CD8-positive, alpha-beta memory T cell (primary cell): ENCODE results near the gene CATSPERZ. TPM values are rescaled to one million over a fixed set of nuclear protein-coding genes. Genes with fewer than 3 reads are reported as not detected.
A peak's percentile ranks its signal among the peaks of the same experiment; 100 is the strongest.

ENCODE experiments used
- CTCF ChIA-PET: fragments of 350-600 bp; sonication (Branson Sonifier 250); formaldehyde crosslinking; loops from one replicate; lab custom pipeline; 2021; ENCODE audit warnings: antibody characterized with exemption; lab: Charles Lee
- POLR2A ChIA-PET: fragments of 350-600 bp; sonication (Branson Sonifier 250); formaldehyde crosslinking; loops from one replicate; lab custom pipeline; 2021; ENCODE audit warnings: antibody characterized with exemption; lab: Charles Lee
- DNase-seq, 5 donors: peaks; one replicate each; pipeline versions ENCODE4 v3.0.0 to v3.0.0-alpha.2; 2020 to 2022; ENCODE audit warnings: mixed read lengths in 1 of 5
- H3K27ac ChIP-seq: one replicate; pipeline ENCODE4 v1.7.0; 2013; ENCODE audit warnings: low read depth, mild to moderate bottlenecking, low read length, moderate library complexity
- H3K27me3 ChIP-seq: 2 replicates; pipeline ENCODE4 v1.7.0; 2013; ENCODE audit warnings: low read length, mild to moderate bottlenecking; ENCODE audit not compliant: insufficient read depth, poor library complexity, severe bottlenecking
- H3K36me3 ChIP-seq: 2 replicates; pipeline ENCODE4 v1.7.0; 2013; ENCODE audit warnings: mild to moderate bottlenecking, low read length, moderate library complexity; ENCODE audit not compliant: insufficient read depth
- H3K4me1 ChIP-seq: 2 replicates; pipeline ENCODE4 v1.7.0; 2013; ENCODE audit warnings: mild to moderate bottlenecking, low read length, moderate library complexity; ENCODE audit not compliant: insufficient read depth
- H3K4me3 ChIP-seq: 2 replicates; pipeline ENCODE4 v1.7.0; 2013; ENCODE audit warnings: mild to moderate bottlenecking, low read length
- H3K9me3 ChIP-seq: 2 replicates; pipeline ENCODE4 v1.7.0; 2013; ENCODE audit warnings: mild to moderate bottlenecking, low read length
- H3K27ac Mint-ChIP-seq, 8 donors: one replicate each; pipeline ENCODE4 v1.8.0; 2020 to 2021; ENCODE audit warnings: mixed read lengths in 8 of 8, mild to moderate bottlenecking in 6 of 8, inconsistent platforms in 3 of 8, moderate library complexity in 3 of 8
- H3K27me3 Mint-ChIP-seq, 2 donors: one replicate each; pipeline ENCODE4 v1.8.0; 2020 to 2021; ENCODE audit warnings: mixed read lengths in 2 of 2, mild to moderate bottlenecking in 1 of 2, moderate library complexity in 1 of 2
- H3K36me3 Mint-ChIP-seq, 3 donors: one replicate each; pipeline ENCODE4 v1.8.0; 2020 to 2021; ENCODE audit warnings: mixed read lengths in 3 of 3, inconsistent platforms in 1 of 3, mild to moderate bottlenecking in 1 of 3
- H3K4me1 Mint-ChIP-seq, 3 donors: one replicate each; pipeline ENCODE4 v1.8.0; 2020 to 2021; ENCODE audit warnings: mixed read lengths in 3 of 3, inconsistent platforms in 1 of 3, mild to moderate bottlenecking in 1 of 3
- H3K4me3 Mint-ChIP-seq, 7 donors: one replicate each; pipeline ENCODE4 v1.8.0; 2020 to 2021; ENCODE audit warnings: mixed read lengths in 7 of 7, mild to moderate bottlenecking in 6 of 7, moderate library complexity in 4 of 7, inconsistent platforms in 2 of 7
- H3K9me3 Mint-ChIP-seq, 5 donors: one replicate each; pipeline ENCODE4 v1.8.0; 2020 to 2022; ENCODE audit warnings: mixed read lengths in 5 of 5, mild to moderate bottlenecking in 3 of 5, moderate library complexity in 2 of 5, inconsistent platforms in 1 of 5
- polyA plus RNA-seq: library from polyadenylated mRNA; unstranded; fragments of 300-500 nt; fragmentation: Illumina TruSeq; gene quantifications from one replicate; pipeline ENCODE4 v1.2.3, GENCODE V29; 2021
- total RNA-seq, 2 experiments: library from RNA; stranded (reverse); gene quantifications; one replicate each; pipeline ENCODE4 v1.2.3, GENCODE V29; 2021

CATSPERZ gene
- total and polyA plus RNA-seq, 3 experiments from 2014 or later: not detected

GRCh38 chr11:64265176-64266160, 34.7 kb upstream of the CATSPERZ start:
- Mint-ChIP-seq H3K36me3 (peaks cover 0 to 24% (median 2%) of the 10 kb centered on the region in 3 donors), H3K27me3 (peaks cover 0 to 2% of the 10 kb centered on the region in 2 donors), H3K4me1 (peaks cover 15 to 22% (median 16%) of the 10 kb centered on the region in 3 donors), H3K27ac (peak overlapping the region in 4 of 8 donors; percentile 6 to 88 (median 58)), H3K9me3 (no peaks in the 10 kb centered on the region), H3K4me3 (peak overlapping the region in 2 of 7 donors; percentile 49 to 73)
- no peaks in the 10 kb centered on the region for H3K27me3 ChIP-seq
- H3K36me3 ChIP-seq: no peaks in the 10 kb centered on the region
- H3K4me3 ChIP-seq: no peak overlapping the region
- no peaks in the 10 kb centered on the region for H3K9me3 ChIP-seq
- ChIA-PET POLR2A (no interaction called here), CTCF (interaction anchor here (0.9 to 1.3 kb wide), 3 partner anchors 35 to 61 kb away, joined by 3 to 4 read pairs (median 4); partner anchors contain the start of gene CATSPERZ)
- H3K4me1 ChIP-seq: peaks cover 12% of the 10 kb centered on the region
- DNase-seq: no peak
- no peak overlapping the region for H3K27ac ChIP-seq

- DNase-seq: no peak
- CTCF ChIA-PET: no interaction called here
- Histone ChIP-seq H3K36me3 (no peaks in the 10 kb centered on the region), H3K27ac (no peak overlapping the region), H3K9me3 (no peaks in the 10 kb centered on the region), H3K4me3 (no peak overlapping the region), H3K27me3 (no peaks in the 10 kb centered on the region), H3K4me1 (peaks cover 12% of the 10 kb centered on the region)
- peak overlapping the region in 2 of 8 donors; percentile 17 to 26 for H3K27ac Mint-ChIP-seq
- H3K36me3 Mint-ChIP-seq: peaks cover 0 to 25% (median 2%) of the 10 kb centered on the region in 3 donors
- peaks cover 15 to 23% (median 16%) of the 10 kb centered on the region in 3 donors for H3K4me1 Mint-ChIP-seq
- H3K9me3 Mint-ChIP-seq: no peaks in the 10 kb centered on the region
- H3K27me3 Mint-ChIP-seq: peaks cover 0 to 3% of the 10 kb centered on the region in 2 donors
- peak overlapping the region in 2 of 7 donors; percentile 32 to 49 for H3K4me3 Mint-ChIP-seq
- POLR2A ChIA-PET: no interaction called here
Observed at GRCh38 chr11:64266339-64266738, 33.8 kb upstream of the CATSPERZ start.

GRCh38 chr11:64267207-64267945, 32.8 kb upstream of the CATSPERZ start:
- Histone ChIP-seq H3K4me1 (peaks cover 21% of the 10 kb centered on the region), H3K4me3 (no peak overlapping the region), H3K27me3 (no peaks in the 10 kb centered on the region), H3K27ac (no peak overlapping the region), H3K36me3 (no peaks in the 10 kb centered on the region), H3K9me3 (no peaks in the 10 kb centered on the region)
- peak overlapping the region in 4 of 7 donors; percentile 52 to 99 (median 94) for H3K4me3 Mint-ChIP-seq
- POLR2A ChIA-PET: interaction anchor here (0.6 to 5.0 kb wide), 3 partner anchors 13 to 44 kb away, joined by 3 to 44 read pairs (median 6); partner anchors contain the start of gene PPP1R14B
- CTCF ChIA-PET: interaction anchor here (1.0 to 7.1 kb wide), 4 partner anchors 21 to 61 kb away, joined by 3 to 124 read pairs (median 69); partner anchors contain the start of genes ESRRA, FERMT3, FKBP2 and PLCB3
- H3K36me3 Mint-ChIP-seq: peaks cover 0 to 21% (median 0%) of the 10 kb centered on the region in 3 donors
- peak overlapping the region in 6 of 8 donors; percentile 66 to 99 (median 93) for H3K27ac Mint-ChIP-seq
- peaks cover 0 to 3% of the 10 kb centered on the region in 2 donors for H3K27me3 Mint-ChIP-seq
- no peak for DNase-seq
- peaks cover 19 to 28% (median 20%) of the 10 kb centered on the region in 3 donors for H3K4me1 Mint-ChIP-seq
- H3K9me3 Mint-ChIP-seq: no peaks in the 10 kb centered on the region

GRCh38 chr11:64268025-64268892, 31.9 kb upstream of the CATSPERZ start:
- peak overlapping the region; percentile 96 for H3K4me3 ChIP-seq
- peak overlapping the region; percentile 96 to 99 (median 97) for H3K27ac Mint-ChIP-seq
- POLR2A ChIA-PET: interaction anchor here (0.6 to 5.0 kb wide), 13 partner anchors 14 to 1655 kb away, joined by 3 to 68 read pairs (median 6); partner anchors contain the start of genes BAD, EML3, ESRRA and FERMT3
- peak overlapping the region; percentile 86 for H3K27ac ChIP-seq
- H3K27me3 Mint-ChIP-seq: peaks cover 0 to 3% of the 10 kb centered on the region in 2 donors
- CTCF ChIA-PET: interaction anchor here (1.0 to 7.1 kb wide), 6 partner anchors 10 to 63 kb away, joined by 3 to 124 read pairs (median 28); partner anchors contain the start of genes ESRRA, FERMT3, FKBP2 and PLCB3
- peaks cover 22% of the 10 kb centered on the region for H3K4me1 ChIP-seq
- H3K9me3 Mint-ChIP-seq: no peaks in the 10 kb centered on the region
- H3K27me3 ChIP-seq: no peaks in the 10 kb centered on the region
- H3K4me1 Mint-ChIP-seq: peaks cover 19 to 28% (median 20%) of the 10 kb centered on the region in 3 donors
- DNase-seq: no peak
- H3K4me3 Mint-ChIP-seq: peak overlapping the region; percentile 93 to 99 (median 98)
- H3K9me3 ChIP-seq: no peaks in the 10 kb centered on the region
- no peaks in the 10 kb centered on the region for H3K36me3 ChIP-seq
- peaks cover 0 to 17% (median 0%) of the 10 kb centered on the region in 3 donors for H3K36me3 Mint-ChIP-seq

GRCh38 chr11:64268893-64269539, 31.1 kb upstream of the CATSPERZ start:
- Mint-ChIP-seq H3K36me3 (peaks cover 0 to 17% (median 0%) of the 10 kb centered on the region in 3 donors), H3K27me3 (peaks cover 0 to 3% of the 10 kb centered on the region in 2 donors), H3K4me3 (peak overlapping the region; percentile 93 to 99 (median 98)), H3K4me1 (peaks cover 19 to 28% (median 20%) of the 10 kb centered on the region in 3 donors), H3K27ac (peak overlapping the region; percentile 96 to 99 (median 97)), H3K9me3 (no peaks in the 10 kb centered on the region)
- Histone ChIP-seq H3K27me3 (no peaks in the 10 kb centered on the region), H3K4me1 (peaks cover 22% of the 10 kb centered on the region), H3K27ac (peak overlapping the region; percentile 86), H3K9me3 (no peaks in the 10 kb centered on the region), H3K4me3 (peak overlapping the region; percentile 96), H3K36me3 (no peaks in the 10 kb centered on the region)
- ChIA-PET POLR2A (interaction anchor here (0.6 to 5.0 kb wide), 13 partner anchors 15 to 1656 kb away, joined by 3 to 68 read pairs (median 6); partner anchors contain the start of genes BAD, EML3, ESRRA and FERMT3), CTCF (interaction anchor here (1.0 to 7.1 kb wide), 5 partner anchors 11 to 63 kb away, joined by 3 to 124 read pairs (median 54); partner anchors contain the start of genes ESRRA, FERMT3, FKBP2 and PLCB3)
- peak in 4 of 5 donors; percentile 23 to 72 (median 30) for DNase-seq

GRCh38 chr11:64269540-64270220, 30.5 kb upstream of the CATSPERZ start:
- H3K27ac Mint-ChIP-seq: peak overlapping the region; percentile 96 to 99 (median 98)
- peaks cover 0 to 3% of the 10 kb centered on the region in 2 donors for H3K27me3 Mint-ChIP-seq
- CTCF ChIA-PET: interaction anchor here (0.9 to 7.1 kb wide), 7 partner anchors 11 to 64 kb away, joined by 3 to 124 read pairs (median 13); partner anchors contain the start of genes BAD, ESRRA, FERMT3 and FKBP2
- no peaks in the 10 kb centered on the region for H3K9me3 Mint-ChIP-seq
- peaks cover 19 to 28% (median 20%) of the 10 kb centered on the region in 3 donors for H3K4me1 Mint-ChIP-seq
- peak overlapping the region; percentile 86 for H3K27ac ChIP-seq
- peaks cover 0 to 17% (median 0%) of the 10 kb centered on the region in 3 donors for H3K36me3 Mint-ChIP-seq
- peaks cover 22% of the 10 kb centered on the region for H3K4me1 ChIP-seq
- POLR2A ChIA-PET: interaction anchor here (0.6 to 5.0 kb wide), 14 partner anchors 15 to 84 kb away, joined by 3 to 68 read pairs (median 8); partner anchors contain the start of genes BAD, ESRRA, FERMT3 and FKBP2
- DNase-seq: peak; percentile 95 to 98 (median 98)
- no peaks in the 10 kb centered on the region for H3K9me3 ChIP-seq
- H3K27me3 ChIP-seq: no peaks in the 10 kb centered on the region
- peak overlapping the region; percentile 96 for H3K4me3 ChIP-seq
- peak overlapping the region; percentile 93 to 99 (median 98) for H3K4me3 Mint-ChIP-seq
- no peaks in the 10 kb centered on the region for H3K36me3 ChIP-seq
